ENCODE measurements around the gene POLRMT. TPM values are rescaled to one million over a fixed set of nuclear protein-coding genes. Genes with fewer than 3 reads are reported as not detected.

The POLRMT gene
- total and polyA plus RNA-seq, 4 experiments from 2014 or later = 31.6 to 103 (median 78.6) TPM

- Histone ChIP-seq H3K9me3 (ENCODE audit: control insufficient read depth in 1 of 2, low read length in 2 of 2) (no peaks in the 10 kb centered on the region), H3K27me3 (ENCODE audit: insufficient read depth, low read length) (no peaks in the 10 kb centered on the region), H3K36me3 (ENCODE audit: insufficient read depth, low read length) (no peaks in the 10 kb centered on the region), H3K4me1 (ENCODE audit: insufficient read depth, low read length) (peaks cover 32% of the 10 kb centered on the region), H3K4me3 (ENCODE audit: low read length in 2 of 2) (no peak overlapping the region), H3K27ac (ENCODE audit: low read depth, low read length) (no peak overlapping the region)
- H3K9me3 Mint-ChIP-seq = peaks cover 0 to 2% (median 0%) of the 10 kb centered on the region in 8 donors
- CTCF ChIA-PET (ENCODE audit: partially characterized antibody) = no interaction called here
- DNase-seq = peak in 2 of 5 donors; percentile 24 to 59
- peaks cover 16 to 44% (median 29%) of the 10 kb centered on the region in 4 donors for H3K4me1 Mint-ChIP-seq
- H3K27ac Mint-ChIP-seq = peak overlapping the region in 5 of 7 donors; percentile 90 to 98 (median 96)
- POLR2A ChIA-PET (ENCODE audit: partially characterized antibody) = interaction anchor here (1.1 to 3.5 kb wide), 3 partner anchors 38 to 64 kb away, joined by 4 to 22 read pairs (median 13); partner anchors contain the start of genes CDC34 and TPGS1
- no peaks in the 10 kb centered on the region for H3K27me3 Mint-ChIP-seq
- H3K4me3 Mint-ChIP-seq = peak overlapping the region in 3 of 8 donors; percentile 29 to 81 (median 74)
- intact Hi-C loops (cut with micrococcal nuclease) = no loop called here
- peaks cover 0 to 8% of the 10 kb centered on the region in 2 donors for H3K36me3 Mint-ChIP-seq
Observed at GRCh38 chr19:570251-570686, 63.1 kb downstream of the POLRMT start.

DNA sequence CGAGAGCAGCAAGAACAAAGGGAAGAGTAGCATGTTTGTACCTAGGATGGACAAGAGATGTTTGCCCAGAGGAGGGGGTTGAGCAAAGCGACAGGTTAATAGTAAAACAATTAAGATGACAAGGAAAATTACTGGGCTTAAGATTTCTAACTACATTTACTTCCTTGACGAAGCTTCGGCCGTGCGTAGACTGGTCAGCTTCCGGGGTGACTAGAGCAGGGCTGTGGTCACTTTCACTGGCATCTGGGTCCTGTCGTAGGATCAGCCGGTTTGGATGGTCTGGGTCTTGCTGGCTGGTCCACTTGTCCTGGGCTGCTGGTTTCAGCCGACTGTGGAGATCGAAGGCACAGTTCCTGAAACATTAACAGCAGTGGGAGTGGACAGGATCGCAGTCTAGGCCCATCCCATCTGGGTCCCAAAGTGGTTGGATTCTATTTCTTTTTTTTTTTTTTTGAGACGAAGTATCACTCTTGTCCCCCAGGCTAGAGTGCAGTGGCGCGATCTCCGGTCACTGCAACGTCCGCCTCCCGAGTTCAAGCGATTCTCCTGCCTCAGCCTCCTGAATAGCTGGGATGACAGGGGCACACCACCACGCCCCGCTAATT is 65.9 kb downstream of the POLRMT start:
- no peaks in the 10 kb centered on the region for H3K36me3 ChIP-seq (ENCODE audit: insufficient read depth, low read length)
- no peaks in the 10 kb centered on the region for H3K9me3 ChIP-seq (ENCODE audit: control insufficient read depth in 1 of 2, low read length in 2 of 2)
- Mint-ChIP-seq H3K27ac (peak overlapping the region in 2 of 7 donors; percentile 35 to 51), H3K9me3 (peaks cover 0 to 2% (median 0%) of the 10 kb centered on the region in 8 donors), H3K4me1 (peaks cover 7 to 25% (median 13%) of the 10 kb centered on the region in 4 donors), H3K4me3 (no peak overlapping the region), H3K36me3 (peaks cover 0 to 8% of the 10 kb centered on the region in 2 donors), H3K27me3 (no peaks in the 10 kb centered on the region)
- peaks cover 10% of the 10 kb centered on the region for H3K4me1 ChIP-seq (ENCODE audit: insufficient read depth, low read length)
- intact Hi-C loops (cut with micrococcal nuclease) = no loop called here
- no peak for DNase-seq
- ChIA-PET POLR2A (ENCODE audit: partially characterized antibody) (interaction anchor here (1.1 kb wide), 1 partner anchor 36 kb away, joined by 5 read pairs; the partner anchor contains the start of gene CDC34), CTCF (ENCODE audit: partially characterized antibody) (interaction anchor here (2.0 kb wide), 1 partner anchor 57 kb away, joined by 6 read pairs; no protein-coding TSS in a partner anchor)
- no peaks in the 10 kb centered on the region for H3K27me3 ChIP-seq (ENCODE audit: insufficient read depth, low read length)
- no peak overlapping the region for H3K4me3 ChIP-seq (ENCODE audit: low read length in 2 of 2)
- H3K27ac ChIP-seq (ENCODE audit: low read depth, low read length) = no peak overlapping the region

Other genes starting within 250 kb of the POLRMT start
- gene C2CD4C, start 224.4 kb downstream of the POLRMT start, total RNA-seq = not detected
- not detected for gene C2CD4C, start 224.4 kb downstream of the POLRMT start, polyA plus RNA-seq
- under 1 TPM; 0.55 to 0.64 TPM for gene SHC2, start 172.5 kb downstream of the POLRMT start, total RNA-seq
- not detected for gene SHC2, start 172.5 kb downstream of the POLRMT start, polyA plus RNA-seq
- 1 to 10 TPM; 1.5 to 1.9 TPM for gene MADCAM1, start 137.1 kb downstream of the POLRMT start, total RNA-seq
- gene MADCAM1, start 137.1 kb downstream of the POLRMT start, polyA plus RNA-seq = under 1 TPM; 0.11 to 0.24 TPM
- gene TPGS1, start 126.0 kb downstream of the POLRMT start, total RNA-seq = 10 to 100 TPM; 31.8 to 32.0 TPM
- gene TPGS1, start 126.0 kb downstream of the POLRMT start, polyA plus RNA-seq = 10 to 100 TPM; 22.2 to 37.6 TPM
- 10 to 100 TPM; 44.4 to 46.6 TPM for gene CDC34, start 101.8 kb downstream of the POLRMT start, total RNA-seq
- 10 to 100 TPM; 26.7 to 44.0 TPM for gene CDC34, start 101.8 kb downstream of the POLRMT start, polyA plus RNA-seq
- 10 to 100 TPM; 25.5 to 28.7 TPM for gene GZMM, start 89.5 kb downstream of the POLRMT start, total RNA-seq
- 100 to 1,000 TPM in 1 of 2 donors, 10 to 100 TPM in 1; 82.1 to 122 TPM for gene GZMM, start 89.5 kb downstream of the POLRMT start, polyA plus RNA-seq
- 100 to 1,000 TPM; 150 to 151 TPM for gene BSG, start 60.9 kb downstream of the POLRMT start, total RNA-seq
- 100 to 1,000 TPM; 332 to 346 TPM for gene BSG, start 60.9 kb downstream of the POLRMT start, polyA plus RNA-seq
- 1 to 10 TPM; 2.5 to 2.9 TPM for gene HCN2, start 43.7 kb downstream of the POLRMT start, total RNA-seq
- not detected for gene HCN2, start 43.7 kb downstream of the POLRMT start, polyA plus RNA-seq
- 1 to 10 TPM; 1.8 to 1.9 TPM for gene FGF22, start 6.3 kb upstream of the POLRMT start, total RNA-seq
- gene FGF22, start 6.3 kb upstream of the POLRMT start, polyA plus RNA-seq = not detected
- gene RNF126, start 29.7 kb upstream of the POLRMT start, total RNA-seq = 100 to 1,000 TPM; 105 to 112 TPM
- gene RNF126, start 29.7 kb upstream of the POLRMT start, polyA plus RNA-seq = 10 to 100 TPM; 82.3 to 95.6 TPM
- gene FSTL3, start 42.9 kb upstream of the POLRMT start, total RNA-seq = 1 to 10 TPM; 2.9 to 3.4 TPM
- gene FSTL3, start 42.9 kb upstream of the POLRMT start, polyA plus RNA-seq = 1 to 10 TPM; 2.0 to 2.1 TPM
- not detected for gene PRSS57, start 61.9 kb upstream of the POLRMT start, total RNA-seq
- gene PRSS57, start 61.9 kb upstream of the POLRMT start, polyA plus RNA-seq = not detected
- gene PALM, start 75.4 kb upstream of the POLRMT start, total RNA-seq = not detected
- gene PALM, start 75.4 kb upstream of the POLRMT start, polyA plus RNA-seq = not detected
- not detected for gene MISP, start 117.6 kb upstream of the POLRMT start, total RNA-seq
- not detected for gene MISP, start 117.6 kb upstream of the POLRMT start, polyA plus RNA-seq
- gene PTBP1, start 163.9 kb upstream of the POLRMT start, total RNA-seq = 100 to 1,000 TPM; 315 TPM
- gene PTBP1, start 163.9 kb upstream of the POLRMT start, polyA plus RNA-seq = 100 to 1,000 TPM in 1 of 2 donors, 10 to 100 TPM in 1; 67.7 to 177 TPM
- not detected for gene PLPPR3, start 188.4 kb upstream of the POLRMT start, total RNA-seq
- gene PLPPR3, start 188.4 kb upstream of the POLRMT start, polyA plus RNA-seq = not detected
- gene AZU1, start 194.3 kb upstream of the POLRMT start, total RNA-seq = not detected
- not detected for gene AZU1, start 194.3 kb upstream of the POLRMT start, polyA plus RNA-seq
- gene PRTN3, start 207.5 kb upstream of the POLRMT start, total RNA-seq = not detected
- gene PRTN3, start 207.5 kb upstream of the POLRMT start, polyA plus RNA-seq = not detected
- gene ELANE, start 218.8 kb upstream of the POLRMT start, total RNA-seq = not detected
- not detected for gene ELANE, start 218.8 kb upstream of the POLRMT start, polyA plus RNA-seq
- 1 to 10 TPM in 1 of 2 experiments, under 1 TPM in 1; 0.91 to 1.1 TPM for gene CFD, start 226.1 kb upstream of the POLRMT start, total RNA-seq
- gene CFD, start 226.1 kb upstream of the POLRMT start, polyA plus RNA-seq = 1 to 10 TPM in 1 of 2 donors, not detected in 1; 4.8 TPM